H1 (cell line): Measurements from ENCODE around the gene SRM. TPM values are rescaled to one million over a fixed set of nuclear protein-coding genes. Genes with fewer than 3 reads are reported as not detected.

Experiments used
- CTCF ChIA-PET: fragments of 300-600 bp; sonication (Branson Sonifier 250); formaldehyde crosslinking; loops from one replicate; lab custom pipeline; 2021; ENCODE audit not compliant: partially characterized antibody; lab: Charles Lee
- POLR2A ChIA-PET: fragments of 300-600 bp; sonication (Branson Sonifier 250); formaldehyde crosslinking; loops from one replicate; lab custom pipeline; 2021; ENCODE audit warnings: inconsistent platforms; ENCODE audit not compliant: partially characterized antibody; lab: Charles Lee
- DNase-seq, 2 experiments: peaks; one replicate each; pipeline versions ENCODE4 v3.0.0 to v3.0.0-alpha.2; 2010 to 2022; ENCODE audit warnings: low spot score in 2 of 2, low read depth in 1 of 2, mixed read lengths in 1 of 2
- FAIRE-seq: peaks from 2 replicates; lab custom pipeline; 2011; peaks lifted over from hg19 to GRCh38; lab: Jason Lieb, UNC
- H2AFZ ChIP-seq: 2 replicates; pipeline ENCODE4 v1.8.1; 2012; ENCODE audit warnings: low read length, inconsistent platforms
- H2AK5ac ChIP-seq: 2 replicates; pipeline ENCODE4 v1.6.1; 2013; ENCODE audit warnings: low read depth, low read length
- H2BK120ac ChIP-seq: replicated peaks from 2 replicates; pipeline ENCODE3; 2013; ENCODE audit warnings: low read depth, low read length, inconsistent platforms
- H2BK12ac ChIP-seq: 2 replicates; pipeline ENCODE4 v1.6.1; 2013; ENCODE audit warnings: low read depth, low read length
- H2BK15ac ChIP-seq: 2 replicates; pipeline ENCODE4 v1.6.1; 2013; ENCODE audit warnings: low read length
- H2BK20ac ChIP-seq: 2 replicates; pipeline ENCODE4 v1.6.1; 2013; ENCODE audit warnings: low read length
- H2BK5ac ChIP-seq: 2 replicates; pipeline ENCODE4 v1.6.1; 2013; ENCODE audit warnings: low read depth, low read length
- H3K14ac ChIP-seq: 2 replicates; pipeline ENCODE4 v1.6.1; 2013; ENCODE audit warnings: inconsistent platforms; ENCODE audit not compliant: insufficient read length
- H3K18ac ChIP-seq: 2 replicates; pipeline ENCODE4 v1.6.1; 2013; ENCODE audit warnings: low read length; ENCODE audit errors: extremely low read depth
- H3K23ac ChIP-seq: 2 replicates; pipeline ENCODE4 v1.6.1; 2013; ENCODE audit warnings: inconsistent platforms; ENCODE audit not compliant: insufficient read length
- H3K23me2 ChIP-seq: 2 replicates; pipeline ENCODE4 v1.6.1; 2013; ENCODE audit warnings: low read depth, low read length
- H3K27ac ChIP-seq: 2 replicates; pipeline ENCODE4 v1.6.1; 2011; ENCODE audit warnings: low read depth, low read length, inconsistent platforms
- H3K27me3 ChIP-seq, 4 experiments: replicated peaks in 1 of 4; 1 replicate in 1 of 4; 2 replicates in 3 of 4; pipeline versions ENCODE4 v1.6.1 to v1.8.1; 2011 to 2013; ENCODE audit warnings: low read length in 3 of 4, mild to moderate bottlenecking in 3 of 4, inconsistent platforms in 2 of 4, mixed read lengths in 2 of 4, moderate library complexity in 1 of 4; ENCODE audit not compliant: control insufficient read depth in 3 of 4, insufficient read depth in 3 of 4; ENCODE audit errors: extremely low read depth in 1 of 4
- H3K36me3 ChIP-seq, 4 experiments: 2 replicates each; pipeline versions ENCODE4 v1.6.1 to v1.8.1; 2011 to 2013; ENCODE audit warnings: mild to moderate bottlenecking in 4 of 4, low read length in 3 of 4, moderate library complexity in 2 of 4, control low read depth in 1 of 4, inconsistent platforms in 1 of 4; ENCODE audit not compliant: insufficient read depth in 4 of 4, control insufficient read depth in 2 of 4
- H3K4ac ChIP-seq: replicated peaks from 2 replicates; pipeline ENCODE3; 2013; ENCODE audit warnings: low read length, low read depth, mixed read lengths, inconsistent platforms; ENCODE audit not compliant: insufficient read length
- H3K4me1 ChIP-seq, 4 experiments: replicated peaks in 1 of 4; 1 replicate in 1 of 4; 2 replicates in 3 of 4; pipeline versions ENCODE4 v1.6.1 to v1.8.1; 2011 to 2013; ENCODE audit warnings: low read length in 3 of 4, inconsistent platforms in 2 of 4, mixed read lengths in 1 of 4; ENCODE audit not compliant: insufficient read depth in 4 of 4, control insufficient read depth in 3 of 4
- H3K4me2 ChIP-seq, 2 experiments: 2 replicates each; pipeline versions ENCODE4 v1.6.1 to v1.8.1; 2011 to 2013; ENCODE audit warnings: low read depth in 2 of 2, low read length in 2 of 2, control low read depth in 1 of 2, inconsistent platforms in 1 of 2, mild to moderate bottlenecking in 1 of 2; ENCODE audit not compliant: insufficient read depth in 1 of 2
- H3K4me3 ChIP-seq, 4 experiments: fragments of 200-600, 300-600 bp in 1 of 4; sonication (generic), shearing (Covaris generic), sonication (Bioruptor Twin) in 1 of 4; 2 replicates each; pipeline versions ENCODE4 v1.5.1 to v1.8.1; 2011 to 2016; ENCODE audit warnings: low read length in 4 of 4, low read depth in 3 of 4, control low read depth in 2 of 4, inconsistent platforms in 2 of 4, mild to moderate bottlenecking in 2 of 4, mixed read lengths in 1 of 4, moderate library complexity in 1 of 4; ENCODE audit not compliant: insufficient read depth in 2 of 4; ENCODE audit errors: extremely low read depth in 1 of 4
- H3K56ac ChIP-seq: replicated peaks from 2 replicates; pipeline ENCODE3; 2013; ENCODE audit warnings: low read depth, mild to moderate bottlenecking, mixed read lengths, low read length, inconsistent platforms; ENCODE audit not compliant: insufficient read length
- H3K79me1 ChIP-seq: 2 replicates; pipeline ENCODE4 v1.6.1; 2013; ENCODE audit warnings: low read depth, low read length, control low read depth
- H3K79me2 ChIP-seq, 2 experiments: 2 replicates each; pipeline versions ENCODE4 v1.6.1 to v1.8.1; 2012 to 2013; ENCODE audit warnings: low read length in 2 of 2, mild to moderate bottlenecking in 2 of 2, inconsistent platforms in 1 of 2; ENCODE audit not compliant: insufficient read depth in 2 of 2, control insufficient read depth in 1 of 2
- H3K9ac ChIP-seq, 4 experiments: replicated peaks in 1 of 4; 1 replicate in 1 of 4; 2 replicates in 3 of 4; pipeline versions ENCODE4 v1.6.1 to v1.8.1; 2011 to 2013; ENCODE audit warnings: low read depth in 3 of 4, low read length in 3 of 4, control low read depth in 2 of 4, mild to moderate bottlenecking in 2 of 4, moderate library complexity in 2 of 4, inconsistent platforms in 1 of 4; ENCODE audit errors: extremely low read depth in 1 of 4
- H3K9me3 ChIP-seq, 2 experiments: 2 replicates each; pipeline versions ENCODE4 v1.6.1 to v1.8.1; 2012 to 2013; ENCODE audit warnings: mild to moderate bottlenecking in 2 of 2, moderate library complexity in 2 of 2, control low read depth in 1 of 2, inconsistent platforms in 1 of 2, low read depth in 1 of 2, low read length in 1 of 2, mixed read lengths in 1 of 2; ENCODE audit not compliant: insufficient read depth in 2 of 2
- H4K20me1 ChIP-seq, 2 experiments: replicated peaks in 1 of 2; 2 replicates each; pipeline versions ENCODE3 to v1.8.1; 2011 to 2013; ENCODE audit warnings: inconsistent platforms in 2 of 2, low read length in 2 of 2, mild to moderate bottlenecking in 1 of 2; ENCODE audit not compliant: insufficient read depth in 2 of 2, control insufficient read depth in 1 of 2
- H4K5ac ChIP-seq: 2 replicates; pipeline ENCODE4 v1.6.1; 2013; ENCODE audit warnings: low read length, low read depth, mixed read lengths, inconsistent platforms; ENCODE audit not compliant: insufficient read length
- H4K8ac ChIP-seq: 2 replicates; pipeline ENCODE4 v1.8.0; 2013; ENCODE audit warnings: mild to moderate bottlenecking, moderate library complexity, low read length, inconsistent platforms; ENCODE audit not compliant: insufficient read depth; ENCODE audit errors: extremely low read depth
- H4K91ac ChIP-seq: replicated peaks from 2 replicates; pipeline ENCODE3; 2013; ENCODE audit warnings: low read length, mixed read lengths, inconsistent platforms; ENCODE audit not compliant: insufficient read length
- BACH1 ChIP-seq: IDR thresholded peaks from 2 replicates; pipeline ENCODE4 v1.6.1; 2012; ENCODE audit warnings: low read length, improper control_type of control experiment
- CBX5 ChIP-seq: fragments of 300-800, 300-1000 bp; sonication (generic); IDR thresholded peaks from 2 replicates; pipeline ENCODE4 v1.7.1; 2016; ENCODE audit warnings: antibody characterized with exemption, low read length, low read depth
- GTF2F1 ChIP-seq: IDR thresholded peaks from 2 replicates; pipeline ENCODE4 v1.6.1; 2012; ENCODE audit warnings: low read depth, low read length, improper control_type of control experiment, borderline replicate concordance
- RNF2 ChIP-seq: fragments of 200-900, 300-1000 bp; sonication (generic); IDR thresholded peaks from 2 replicates; pipeline ENCODE4 v1.7.1; 2016; ENCODE audit warnings: borderline replicate concordance, low read depth, mild to moderate bottlenecking, antibody characterized with exemption, low read length; ENCODE audit not compliant: poor library complexity, severe bottlenecking; ENCODE audit errors: missing control alignments
- SIRT6 ChIP-seq: IDR thresholded peaks from one replicate; pipeline ENCODE4 v1.7.1; 2012; ENCODE audit warnings: low read length, inconsistent platforms
- WGBS, 2 experiments: shearing (Covaris generic) in 1 of 2; methylation state at CpG; one replicate each; pipeline versions ENCODE4 v1.1.6 to v1.1.7; 2013 to 2015; ENCODE audit warnings: low lambda C conversion rate in 2 of 2, mixed read lengths in 2 of 2, inconsistent platforms in 1 of 2, low coverage in 1 of 2, missing lambda C conversion rate in 1 of 2; ENCODE audit not compliant: insufficient replicate concordance in 2 of 2, insufficient coverage in 1 of 2, insufficient read length in 1 of 2; ENCODE audit errors: extremely low coverage in 1 of 2, missing lambda C conversion rate in 1 of 2; 5-methylcytosine and 5-hydroxymethylcytosine counted together
- polyA plus RNA-seq, 7 experiments: library from polyadenylated mRNA; depleted of rRNA in 3 of 7; stranded (reverse) in 5 of 7; unstranded in 2 of 7; fragments of >200 nt in 5 of 7; fragments of 200-250 nt in 2 of 7; gene quantifications; 1 replicate in 5 of 7; 2 replicates in 1 of 7; 4 replicates in 1 of 7; pipeline versions ENCODE4 v1.2.1 to v1.2.3, GENCODE V29; 2011 to 2013; ENCODE audit warnings: missing spikeins in 2 of 7, mixed read lengths in 2 of 7
- total RNA-seq: library from RNA; stranded (reverse); fragmentation: NEBNext Ultra II Directional; extraction: Animal tissue kit (Norgen Biotek cat#: 25700); gene quantifications from 2 replicates; pipeline ENCODE4 v1.2.1, GENCODE V29; 2021

The SRM gene
- total and polyA plus RNA-seq, 2 of the 8 experiments (the other 6 are each of a cell fraction or from before 2014, with no cell fraction given) = 110 to 208 TPM

GRCh38 chr1:11042065-11042464, 17.8 kb downstream of the SRM start:
- no peak overlapping the region for H3K9ac ChIP-seq
- H3K4me3 ChIP-seq = no peak overlapping the region
- H4K91ac ChIP-seq = no peak overlapping the region
- no peak overlapping the region for H2BK15ac ChIP-seq
- H3K27me3 ChIP-seq = no peaks in the 10 kb centered on the region
- no peak overlapping the region for H2BK20ac ChIP-seq
- no peak overlapping the region for H3K18ac ChIP-seq
- DNase-seq = no peak
- POLR2A ChIA-PET = interaction anchor here (1.0 to 2.1 kb wide), 2 partner anchors 10 kb away, joined by 3 to 16 read pairs; no protein-coding TSS in a partner anchor
- 79 to 86% methylated on average over 1 to 3 of the region's 3 CpGs for WGBS, 2 experiments
- no peak overlapping the region for H2AFZ ChIP-seq
- TF ChIP-seq BACH1 (no peak), RNF2 (peak; percentile 35), SIRT6 (no peak), GTF2F1 (no peak), CBX5 (no peak)
- peaks cover 0 to 10% (median 1%) of the 10 kb centered on the region in 4 experiments; a peak in 4 of 7 replicates for H3K4me1 ChIP-seq
- peaks cover 32% of the 10 kb centered on the region; the same call in 1 of the 2 replicates for H3K23me2 ChIP-seq
- H4K8ac ChIP-seq = no peak overlapping the region
- CTCF ChIA-PET = no interaction called here
- H3K4me2 ChIP-seq = no peak overlapping the region
- H3K56ac ChIP-seq = peak overlapping the region; percentile 95
- no peak overlapping the region for H4K5ac ChIP-seq
- no peaks in the 10 kb centered on the region for H3K79me2 ChIP-seq
- no peak overlapping the region for H2BK120ac ChIP-seq
- H2AK5ac ChIP-seq = no peak overlapping the region
- H3K36me3 ChIP-seq = no peaks in the 10 kb centered on the region
- H3K79me1 ChIP-seq = no peaks in the 10 kb centered on the region
- H4K20me1 ChIP-seq = peaks cover 0 to 13% of the 10 kb centered on the region in 2 experiments
- H2BK5ac ChIP-seq = no peak overlapping the region
- no peak overlapping the region for H3K27ac ChIP-seq
- FAIRE-seq = no peak
- no peaks in the 10 kb centered on the region for H3K9me3 ChIP-seq
- no peak overlapping the region for H3K14ac ChIP-seq
- no peak overlapping the region for H2BK12ac ChIP-seq
- no peak overlapping the region for H3K4ac ChIP-seq
- no peak overlapping the region for H3K23ac ChIP-seq
